ENCODE data around the gene C19orf33. TPM values are rescaled to one million over a fixed set of nuclear protein-coding genes. Genes with fewer than 3 reads are reported as not detected.
A peak's percentile ranks its signal among the peaks of the same experiment; 100 is the strongest.
"Not testable (repeated sequence)": the region's sequence is repeated elsewhere in the genome, so short reads cannot be mapped to it uniquely, and the experiment has no call there.

Gene C19orf33
- not detected for total RNA-seq

DNA sequence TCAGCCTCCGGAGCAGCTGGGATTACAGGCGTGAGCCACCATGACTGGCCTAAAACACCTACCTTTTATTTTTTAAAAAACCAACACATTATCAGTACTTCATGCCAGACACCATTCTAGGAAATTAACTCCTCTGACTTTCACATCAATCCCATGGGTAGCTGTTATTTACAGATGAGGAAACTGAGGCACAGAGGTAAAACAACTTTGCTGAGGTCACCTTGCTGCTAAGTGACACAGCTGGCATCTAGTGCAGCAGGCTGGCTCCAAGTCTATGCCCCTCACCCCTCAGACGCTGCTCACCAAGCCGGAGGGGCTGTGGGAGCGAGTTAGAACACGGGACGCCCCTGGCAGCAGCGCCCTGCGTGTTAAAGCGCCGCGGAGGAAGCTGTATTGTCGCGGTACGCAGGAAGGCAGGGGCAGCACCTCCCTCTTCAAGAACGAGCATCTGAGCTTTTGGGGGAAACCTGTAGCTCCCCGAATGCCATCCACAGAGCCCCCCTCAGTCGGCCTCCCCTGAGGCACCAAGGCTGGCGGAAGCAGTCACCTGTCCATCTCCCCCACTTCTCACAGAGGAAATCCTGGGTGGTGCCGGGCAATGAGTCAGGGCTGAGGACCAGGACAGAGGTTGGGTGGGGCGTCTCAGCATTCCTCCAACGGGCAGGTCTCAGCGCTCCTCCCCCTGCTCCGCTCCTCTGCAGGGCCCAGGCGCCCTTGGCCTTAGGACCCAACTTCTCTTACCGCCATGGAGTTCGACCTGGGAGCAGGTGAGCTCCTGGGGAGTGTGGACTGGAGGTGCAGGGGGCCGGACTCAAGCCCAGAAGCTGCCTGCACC is at the start of gene C19orf33:
Gene C19orf33 (plus strand): TSS at position 735 of the 835 bp plus-strand sequence. CDS start 11 bp downstream, at position 746.
- no peak for DNase-seq

DNA sequence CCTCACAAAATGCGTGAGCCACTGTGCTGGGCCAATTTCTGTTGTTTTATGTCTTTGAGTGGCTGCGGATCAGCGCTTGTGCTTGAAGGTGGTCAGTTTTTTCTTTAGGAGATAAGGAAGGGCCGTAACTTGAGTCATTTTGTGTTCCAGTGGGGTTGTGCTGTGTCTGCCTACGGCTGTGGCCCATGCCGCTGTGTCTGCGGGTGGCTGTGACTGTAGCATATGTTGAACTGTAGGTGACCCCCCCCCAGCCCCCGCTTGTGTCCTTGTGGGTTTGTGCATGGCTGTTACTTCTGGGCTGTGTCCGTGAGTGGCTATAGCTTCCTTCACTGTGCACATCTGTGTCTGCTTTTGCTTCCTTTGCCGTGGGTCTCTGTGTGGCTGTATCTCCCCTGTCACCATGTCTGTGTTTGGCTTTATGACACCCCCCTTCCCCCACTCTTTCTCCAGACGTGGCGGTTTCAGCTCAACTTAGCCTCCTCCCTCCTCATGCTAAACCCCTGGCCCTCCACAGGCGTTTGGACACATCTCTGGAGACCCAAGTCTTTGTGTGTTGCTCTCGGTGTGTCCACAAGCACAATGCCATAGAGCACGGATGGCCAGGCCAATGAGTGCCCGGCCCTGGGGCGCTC is 48.6 kb upstream of the C19orf33 start:
- DNase-seq, result no peak

DNA sequence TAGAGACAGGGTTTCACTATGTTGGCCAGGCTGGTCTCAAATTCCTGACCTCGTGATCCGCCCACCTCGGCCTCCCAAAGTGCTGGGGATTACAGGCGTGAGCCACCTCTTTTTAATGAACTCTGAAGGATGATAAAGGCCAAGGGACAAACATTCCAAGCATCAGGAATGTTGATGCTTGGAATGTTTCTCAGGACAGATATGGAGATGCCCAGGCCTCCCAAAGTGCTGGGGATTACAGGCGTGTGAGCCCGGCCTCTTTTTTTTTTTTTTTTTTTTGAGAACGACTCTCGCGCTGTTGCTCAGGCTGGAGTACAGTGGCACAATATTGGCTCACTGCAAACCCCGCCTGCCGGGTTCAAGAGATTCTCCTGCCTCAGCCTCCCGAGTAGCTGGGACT is 42.1 kb upstream of the C19orf33 start:
- not testable (repeated sequence) for DNase-seq

DNA sequence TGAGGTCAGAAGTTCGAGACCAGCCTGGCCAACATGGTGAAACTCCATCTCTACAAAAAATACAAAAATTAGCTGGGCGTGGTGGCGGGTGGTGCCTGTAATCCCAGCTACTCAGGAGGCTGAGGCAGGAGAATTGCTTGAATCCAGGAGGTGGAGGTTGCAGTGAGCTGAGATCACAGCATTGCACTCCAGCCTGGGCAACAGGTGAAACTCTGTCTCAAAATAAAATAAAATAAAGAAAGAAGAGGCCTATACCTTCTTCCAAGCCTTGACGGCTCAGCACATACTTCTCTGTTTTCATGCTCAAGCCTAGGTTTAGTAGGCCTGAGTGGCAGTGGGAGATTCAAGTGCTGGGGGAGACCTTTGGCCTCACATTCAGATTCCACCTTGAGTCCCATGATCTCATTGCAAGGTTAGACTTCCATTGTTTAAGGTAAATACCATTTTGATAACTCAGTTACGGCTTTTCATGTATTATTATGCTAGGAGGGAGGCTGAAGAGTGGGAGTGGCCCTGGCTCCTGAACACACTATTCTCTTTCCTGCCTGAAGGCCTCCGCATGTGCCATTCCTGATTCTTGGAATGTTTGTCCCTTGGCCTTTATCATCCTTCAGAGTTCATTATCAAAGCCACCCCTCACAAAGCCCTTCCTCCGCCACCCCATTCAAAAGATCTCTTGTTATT is 41.3 kb upstream of the C19orf33 start:
- DNase-seq, result no peak

DNA sequence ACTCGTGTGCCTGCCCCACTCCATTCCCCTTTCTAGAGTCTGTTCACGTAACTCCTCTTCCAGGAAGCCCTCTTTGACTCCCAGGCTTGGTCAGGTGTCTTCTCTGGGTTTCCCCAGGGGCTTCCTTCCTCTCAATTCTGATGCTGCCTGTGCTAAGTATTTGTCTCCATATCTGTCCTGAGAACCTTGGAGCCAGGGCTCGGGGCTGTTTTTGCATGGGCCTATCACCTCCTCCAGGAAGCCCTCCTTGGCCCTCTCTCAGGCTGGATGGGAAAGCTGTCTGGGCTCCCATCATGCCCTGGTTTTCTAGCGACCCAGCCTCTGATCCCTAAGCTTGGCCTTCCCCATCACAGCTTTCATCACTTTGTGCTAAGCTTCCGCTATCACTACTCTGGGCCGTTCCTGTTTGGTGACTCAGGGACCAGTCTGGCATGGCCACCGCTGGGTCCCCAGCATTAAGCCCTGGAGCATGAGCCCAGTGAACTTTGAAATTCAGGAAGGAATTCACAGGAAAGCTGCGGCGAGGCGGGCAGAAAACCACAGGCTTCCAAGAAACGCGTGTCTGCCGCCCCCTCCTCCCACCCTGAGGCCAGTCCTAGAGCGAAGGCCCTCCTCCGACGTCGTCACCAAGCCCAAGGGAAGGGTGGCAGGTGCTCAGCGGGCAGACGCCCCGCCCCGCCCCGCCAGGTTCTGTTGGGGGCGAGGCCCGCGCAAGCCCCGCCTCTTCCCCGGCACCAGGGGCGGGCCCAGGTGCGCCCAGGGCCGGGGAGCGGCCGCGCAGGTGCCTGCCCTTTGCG is 40.2 kb upstream of the C19orf33 start:
- DNase-seq, result peak; percentile 49

DNA sequence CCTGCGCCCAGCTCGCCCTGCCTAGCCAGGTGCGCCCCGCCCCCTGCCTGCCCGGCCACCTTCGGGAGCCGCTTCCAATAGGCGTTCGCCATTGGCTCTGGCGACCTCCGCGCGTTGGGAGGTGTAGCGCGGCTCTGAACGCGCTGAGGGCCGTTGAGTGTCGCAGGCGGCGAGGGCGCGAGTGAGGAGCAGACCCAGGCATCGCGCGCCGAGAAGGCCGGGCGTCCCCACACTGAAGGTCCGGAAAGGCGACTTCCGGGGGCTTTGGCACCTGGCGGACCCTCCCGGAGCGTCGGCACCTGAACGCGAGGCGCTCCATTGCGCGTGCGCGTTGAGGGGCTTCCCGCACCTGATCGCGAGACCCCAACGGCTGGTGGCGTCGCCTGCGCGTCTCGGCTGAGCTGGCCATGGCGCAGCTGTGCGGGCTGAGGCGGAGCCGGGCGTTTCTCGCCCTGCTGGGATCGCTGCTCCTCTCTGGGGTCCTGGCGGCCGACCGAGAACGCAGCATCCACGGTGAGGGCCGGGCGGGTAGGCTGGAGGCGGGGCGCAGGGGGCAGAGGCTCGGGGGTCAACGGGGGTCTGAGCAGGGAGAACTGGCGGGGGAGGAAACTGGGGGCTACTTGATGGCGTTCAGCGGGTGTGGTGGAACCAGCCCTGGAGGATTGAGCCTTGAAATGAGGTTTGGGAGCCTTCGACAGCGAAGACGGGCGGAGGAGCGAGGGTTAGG is 39.4 kb upstream of the C19orf33 start, which contains the start of gene SPINT2:
Gene SPINT2 (plus strand): TSS at position 88 of the 727 bp plus-strand sequence. CDS start 320 bp downstream, at position 408.
- peak; percentile 21 for DNase-seq

DNA sequence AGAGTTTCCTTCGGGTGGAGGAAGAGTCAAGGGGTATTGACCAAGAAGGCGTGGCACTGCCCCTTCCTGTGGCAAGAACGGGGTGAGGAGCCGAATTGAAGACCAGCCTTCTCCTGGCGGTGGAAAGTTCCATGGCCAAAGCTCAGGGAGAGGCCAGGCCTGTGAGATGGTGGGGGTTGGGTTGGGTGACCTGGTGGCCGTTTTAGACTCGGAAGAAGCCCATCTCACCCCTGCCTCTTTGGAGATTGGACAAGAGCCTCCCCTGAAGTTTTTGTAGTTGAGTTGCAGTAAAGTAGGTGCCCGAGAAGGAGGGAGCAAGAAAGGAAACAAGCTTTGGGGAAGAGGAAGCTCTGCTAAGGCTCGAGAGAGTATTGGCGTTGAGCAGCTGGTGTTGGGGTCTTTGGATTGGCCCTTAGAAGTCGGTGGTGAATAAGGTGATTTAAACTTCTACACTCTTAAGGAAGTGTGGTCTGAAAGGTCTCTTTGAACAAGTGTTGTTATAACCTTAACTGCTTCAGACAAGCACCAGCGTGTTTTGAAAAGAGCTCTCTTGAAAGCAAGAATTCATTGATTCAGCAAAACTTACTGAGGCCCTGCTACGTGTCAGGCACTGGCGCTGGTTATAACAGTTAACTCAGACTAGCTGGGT is 38.7 kb upstream of the C19orf33 start:
- no peak for DNase-seq

DNA sequence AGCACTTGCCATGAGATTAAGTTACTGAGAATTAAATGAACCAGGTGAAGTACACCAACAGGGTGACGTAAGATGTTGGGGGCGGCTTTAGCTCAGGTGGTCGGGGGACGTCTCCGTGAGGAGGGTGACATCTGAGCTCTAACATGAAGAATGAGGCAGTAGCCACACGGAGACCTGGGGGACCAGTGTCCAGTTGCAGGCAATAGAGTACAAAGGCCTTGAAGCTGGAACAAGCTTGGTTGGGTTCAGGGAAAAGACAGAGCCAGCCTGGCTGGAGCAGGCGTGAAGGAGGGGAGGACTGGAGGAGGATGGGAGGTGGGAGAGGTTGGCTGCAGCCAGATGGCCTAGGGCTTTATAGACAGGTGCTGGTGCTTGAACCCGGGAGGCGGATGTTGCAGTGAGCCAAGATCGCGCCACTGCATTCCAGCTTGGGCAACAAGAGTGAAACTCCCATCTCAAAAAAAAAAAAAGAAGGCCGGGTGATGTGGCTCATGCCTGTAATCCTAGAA is 38.1 kb upstream of the C19orf33 start:
- DNase-seq, result no peak

DNA sequence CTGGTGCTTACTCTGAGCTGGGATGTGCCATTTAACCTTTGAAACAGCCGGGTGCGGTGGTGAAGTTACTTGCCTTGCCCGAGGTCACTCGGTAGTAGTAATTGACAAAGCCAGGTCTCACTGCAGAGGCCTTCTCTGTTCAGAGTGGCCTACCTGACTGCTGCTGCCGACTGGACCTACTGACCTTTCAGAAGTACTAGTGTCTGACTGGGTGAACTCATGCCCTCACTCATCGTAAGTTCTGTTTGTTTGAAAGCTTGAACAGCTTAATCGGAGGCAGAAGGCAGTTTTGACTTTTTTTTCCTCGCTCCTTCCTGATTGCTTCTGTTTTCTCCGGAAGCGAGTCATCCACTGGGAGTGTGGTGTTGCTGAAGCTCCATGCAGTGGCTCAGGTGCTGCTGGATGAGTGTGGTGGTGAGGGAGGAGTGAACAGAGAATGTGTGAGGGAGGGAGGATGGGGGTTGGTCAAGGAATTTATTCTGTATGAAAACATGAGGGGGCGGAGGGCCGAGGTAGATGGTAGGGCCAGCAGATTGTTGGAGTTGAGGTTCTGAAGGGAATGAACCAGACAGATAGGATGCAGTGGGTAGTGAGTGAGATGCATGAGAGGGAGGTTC is 37.0 kb upstream of the C19orf33 start:
- no peak for DNase-seq

DNA sequence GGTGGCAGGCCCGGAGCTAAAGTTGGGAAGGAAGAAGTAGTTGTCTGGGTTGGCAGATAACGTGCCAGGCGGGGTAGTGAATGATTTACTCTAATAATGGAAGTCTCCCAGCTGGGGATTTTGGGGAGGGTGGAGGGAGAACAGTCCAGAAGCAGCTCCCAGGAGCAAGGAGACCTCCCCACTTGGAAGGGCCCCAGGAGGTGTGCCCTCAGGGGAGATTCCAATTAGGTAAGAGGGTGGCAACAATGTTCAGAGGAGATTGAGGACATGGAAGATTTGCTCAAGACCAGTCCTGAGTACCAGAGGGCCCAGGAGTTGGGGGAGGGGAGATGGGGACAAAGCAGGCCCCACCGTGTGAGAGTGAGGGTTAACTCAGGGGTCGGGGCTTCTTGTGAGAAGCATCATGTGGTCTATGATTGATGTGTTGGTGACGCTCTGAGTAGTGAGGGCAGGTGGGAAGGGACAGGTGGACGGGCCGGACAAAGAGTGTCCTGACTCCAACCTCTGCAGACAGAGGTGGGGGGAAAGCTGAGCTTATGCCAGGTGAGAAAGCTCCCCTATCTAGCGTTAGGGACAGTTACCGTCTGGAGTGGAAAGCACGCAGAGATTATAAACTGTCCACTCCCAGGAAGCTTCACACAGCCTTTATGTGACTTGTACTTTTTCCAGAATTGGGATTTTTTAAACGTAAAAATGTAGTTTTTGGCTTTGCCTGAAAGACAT is 36.1 kb upstream of the C19orf33 start:
- no peak for DNase-seq

DNA sequence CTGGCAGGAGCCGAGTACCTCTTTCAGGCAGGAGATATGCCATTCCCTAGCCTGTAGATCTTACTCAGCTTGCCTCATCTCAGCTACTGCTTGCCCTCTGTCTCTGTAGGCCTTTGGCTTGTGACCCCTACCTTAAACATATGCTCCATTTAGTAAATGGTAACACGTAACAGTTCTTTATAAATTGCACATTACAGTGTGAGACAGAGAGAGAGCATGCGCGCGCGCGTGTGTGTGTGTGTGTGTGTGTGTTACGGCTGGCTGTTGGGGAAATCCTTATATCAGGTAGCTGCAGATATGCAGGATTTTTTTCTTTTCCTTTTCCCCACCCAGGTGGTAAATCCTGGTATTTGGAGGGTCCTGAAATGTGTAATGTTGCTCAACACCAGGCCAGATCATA is 35.5 kb upstream of the C19orf33 start:
- DNase-seq, result no peak

DNA sequence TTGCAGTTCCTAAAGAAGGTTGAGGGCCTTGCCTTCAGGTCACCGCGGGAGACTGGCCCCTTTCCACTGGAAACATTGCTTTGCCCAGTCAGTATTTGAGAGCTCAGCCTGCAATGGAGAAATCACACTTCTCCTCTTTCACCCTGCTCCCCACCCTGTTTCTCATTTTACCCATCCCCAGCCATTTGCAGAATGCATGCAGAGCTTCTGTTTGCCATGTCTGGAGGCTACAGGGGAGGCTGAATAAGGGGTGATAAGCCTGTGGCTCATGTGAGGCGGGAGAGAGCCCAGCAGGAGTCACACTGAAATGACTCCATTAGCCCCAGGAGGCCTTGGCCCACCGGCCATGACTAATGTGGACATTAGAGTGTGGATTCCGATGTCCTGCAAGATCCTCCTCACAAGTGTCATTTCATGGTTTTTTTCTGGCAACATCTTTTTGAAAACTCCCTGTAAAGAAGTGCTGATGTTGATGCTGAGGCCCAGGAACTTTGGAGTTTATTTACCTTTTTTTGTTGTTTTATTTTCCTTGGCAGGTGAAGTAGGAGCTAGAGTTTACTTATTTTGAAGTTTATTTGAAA is 33.4 kb upstream of the C19orf33 start:
- DNase-seq, result no peak

DNA sequence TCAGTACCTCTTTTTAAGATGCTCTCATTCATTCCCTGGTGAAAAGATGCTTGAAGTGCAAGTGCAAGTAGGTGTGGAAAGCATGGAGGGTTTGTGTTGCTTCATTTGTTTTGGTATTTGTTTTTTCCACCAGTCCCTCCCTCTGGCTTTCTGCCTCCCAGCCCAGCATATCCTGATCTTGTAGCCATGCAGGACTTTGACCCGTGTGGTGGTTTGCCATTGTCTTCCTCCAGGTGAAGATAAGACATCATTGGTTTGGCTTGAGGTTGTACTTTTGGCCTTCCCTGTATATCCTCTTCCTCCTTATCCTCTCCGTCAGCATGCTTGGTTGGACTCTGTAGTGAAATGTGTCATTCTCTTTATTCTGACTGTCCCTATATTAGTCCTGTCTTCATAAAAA is 30.6 kb upstream of the C19orf33 start:
- DNase-seq, result no peak

DNA sequence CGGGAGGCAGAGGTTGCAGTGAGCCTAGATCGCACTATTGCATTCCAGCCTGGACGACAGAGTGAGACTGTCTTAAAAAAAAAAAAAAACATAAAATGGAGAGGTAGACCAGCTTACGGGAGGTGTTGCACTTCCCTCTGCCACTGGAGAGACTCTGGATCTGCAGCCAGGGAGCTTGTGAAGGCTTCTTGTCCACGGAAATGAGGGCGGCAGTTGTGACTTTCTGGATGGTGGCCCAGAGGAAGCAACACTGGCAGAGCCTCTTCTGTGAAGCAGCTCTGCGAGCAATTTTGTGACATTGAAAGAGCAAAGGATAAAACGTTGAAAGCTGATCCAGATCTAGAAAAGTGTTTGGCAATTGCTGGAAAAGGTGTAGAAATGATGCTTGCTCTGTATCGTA is 29.3 kb upstream of the C19orf33 start:
- DNase-seq, result no peak

DNA sequence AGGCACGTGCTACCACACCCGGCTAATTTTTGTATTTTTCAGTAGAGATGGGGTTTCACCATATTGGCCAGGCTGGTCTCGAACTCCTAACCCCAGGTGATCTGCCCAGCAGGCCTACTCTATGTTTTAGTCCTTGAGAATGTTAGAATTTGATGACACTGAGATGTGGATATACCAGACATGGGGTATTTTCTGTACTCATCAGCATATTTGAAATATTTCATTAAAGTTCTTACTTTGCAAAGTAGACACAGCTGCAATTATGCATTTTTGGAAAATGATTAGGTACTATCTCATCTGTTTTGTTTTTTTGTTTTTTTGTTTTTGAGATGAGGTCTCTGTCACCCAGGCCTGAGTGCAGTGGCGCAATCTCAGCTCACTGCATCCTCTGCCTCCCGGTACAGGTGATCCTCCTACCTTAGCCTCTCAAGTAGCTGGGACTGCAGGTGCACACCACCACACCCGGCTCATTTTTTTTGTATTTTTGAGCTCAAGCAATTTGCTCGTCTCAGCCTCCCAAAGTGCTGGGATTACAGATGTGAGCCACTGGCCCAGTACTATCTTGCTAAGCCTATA is 27.0 kb upstream of the C19orf33 start:
- DNase-seq, result no peak

DNA sequence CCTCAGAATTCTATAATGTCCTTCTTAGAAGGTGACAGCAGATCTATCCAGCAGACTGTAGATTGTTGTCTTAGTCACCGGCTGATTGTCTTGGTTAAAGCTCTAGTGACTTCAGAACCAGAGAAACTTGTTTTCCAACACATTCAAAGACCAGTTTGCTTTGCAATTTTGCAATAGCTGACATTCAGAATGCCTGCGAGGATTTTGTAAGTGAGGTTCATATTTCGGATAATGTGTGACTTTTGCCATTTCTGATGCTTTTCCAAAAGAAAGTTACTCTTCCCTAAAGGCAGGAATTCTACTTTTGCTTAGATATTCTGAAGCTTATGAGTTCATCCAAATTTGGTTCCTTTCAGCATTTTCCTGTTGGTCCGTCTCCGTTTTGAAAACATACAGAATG is 26.5 kb upstream of the C19orf33 start:
- no peak for DNase-seq

DNA sequence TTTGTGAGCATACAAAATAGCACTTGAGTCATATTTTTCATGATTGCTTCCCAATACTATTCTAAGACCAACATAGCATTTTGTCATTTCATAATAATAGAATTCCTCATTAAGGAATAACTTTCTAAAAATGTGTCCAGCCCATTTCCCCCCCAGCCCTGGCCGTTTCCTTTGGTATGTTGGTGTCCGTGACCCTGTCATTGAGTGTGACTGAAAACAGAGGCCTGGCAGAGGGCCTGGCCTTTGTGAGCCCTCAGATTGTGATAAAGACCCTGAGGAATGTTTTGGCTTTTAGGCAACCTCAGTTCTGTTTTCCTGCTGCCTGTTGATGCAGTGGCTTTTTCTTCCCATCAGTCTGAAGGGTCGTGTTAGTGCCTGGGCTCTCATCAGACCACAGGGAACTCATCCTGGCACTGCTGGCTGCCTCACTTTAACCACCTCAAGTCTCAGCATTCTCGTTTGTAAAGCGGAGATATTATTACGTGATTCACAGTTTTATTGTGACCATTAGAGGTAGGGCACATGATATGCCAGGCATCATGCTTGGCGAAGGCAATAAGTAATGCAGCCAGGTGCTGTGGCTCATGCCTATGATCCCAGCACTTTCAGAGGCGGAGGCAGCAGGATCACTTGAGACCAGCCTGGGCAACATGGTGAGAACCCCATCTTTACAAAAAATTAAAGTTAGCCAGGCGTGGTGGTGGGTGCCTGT is 25.9 kb upstream of the C19orf33 start:
- no peak for DNase-seq

DNA sequence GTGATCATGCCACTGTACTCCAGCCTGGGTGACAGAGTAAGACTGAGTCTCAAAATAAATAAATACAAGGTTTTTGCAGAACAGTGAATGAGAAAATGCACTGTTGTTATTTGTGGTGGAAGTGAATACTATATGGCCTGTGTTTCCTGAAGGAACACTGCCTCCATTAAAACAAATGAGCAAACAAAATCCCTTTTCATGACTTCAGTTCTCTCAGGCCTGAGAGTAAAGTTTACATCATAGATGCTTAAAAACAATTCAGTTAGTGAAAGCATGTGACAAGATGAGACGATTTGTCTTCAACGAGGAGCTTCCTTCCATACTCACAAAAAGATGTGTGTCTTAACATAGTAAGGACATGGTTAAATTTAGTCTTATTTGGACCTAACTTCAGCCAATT is 25.3 kb upstream of the C19orf33 start:
- no peak for DNase-seq
